G401.6 (cell line): Measurements from ENCODE around the gene IFTAP.
A peak's percentile ranks its signal among the peaks of the same experiment; 100 is the strongest.

Source experiments
- FAIRE-seq: peaks from 2 replicates; lab custom pipeline; 2012; peaks lifted over from hg19 to GRCh38; lab: Jason Lieb, UNC

The IFTAP gene

DNA sequence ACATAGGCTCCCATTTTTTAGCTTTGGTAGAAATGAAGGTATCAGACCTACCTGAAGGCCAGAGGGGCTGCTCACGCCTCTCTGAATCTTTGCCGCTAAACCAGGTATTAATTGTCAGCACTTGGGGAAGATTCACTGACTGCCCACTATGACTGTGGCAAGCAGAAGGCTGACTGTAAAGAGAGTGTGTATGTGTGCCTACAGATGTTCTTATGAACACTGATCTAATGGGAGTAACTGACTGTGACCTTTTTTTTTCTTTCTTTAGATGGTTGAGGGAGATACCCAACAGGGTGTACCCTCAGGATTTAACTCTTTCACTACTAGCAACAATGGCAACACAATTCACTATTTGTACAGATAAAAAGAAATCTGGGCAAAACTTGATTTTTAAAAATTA, 3.7 kb downstream of the IFTAP start, which contains the start of gene RAG2:
Gene RAG2, minus strand, starts transcription at position 186 of the 400 bp plus-strand sequence. CDS start 4,068 bp downstream, outside the sequence.
- no peak for FAIRE-seq

DNA sequence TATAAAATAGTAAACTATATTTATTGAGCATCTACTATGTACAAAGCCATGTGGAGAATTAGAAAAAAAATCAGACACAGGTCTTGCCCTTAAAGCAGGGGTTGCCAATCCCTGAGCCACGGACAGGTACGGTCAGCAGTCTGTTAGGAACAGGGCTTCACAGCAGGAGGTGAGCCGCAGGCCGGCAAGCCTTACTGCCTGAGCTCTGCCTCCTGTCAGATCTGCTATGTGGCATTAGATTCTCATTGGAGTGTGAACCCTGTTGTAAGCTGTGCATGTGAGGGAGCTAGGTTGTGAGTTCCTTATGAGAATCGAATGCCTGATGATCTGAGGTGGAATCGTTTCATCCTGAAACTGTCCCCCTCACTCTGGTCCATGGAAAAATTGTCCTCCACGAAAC, 5.9 kb downstream of the IFTAP start:
- FAIRE-seq, result no peak

DNA sequence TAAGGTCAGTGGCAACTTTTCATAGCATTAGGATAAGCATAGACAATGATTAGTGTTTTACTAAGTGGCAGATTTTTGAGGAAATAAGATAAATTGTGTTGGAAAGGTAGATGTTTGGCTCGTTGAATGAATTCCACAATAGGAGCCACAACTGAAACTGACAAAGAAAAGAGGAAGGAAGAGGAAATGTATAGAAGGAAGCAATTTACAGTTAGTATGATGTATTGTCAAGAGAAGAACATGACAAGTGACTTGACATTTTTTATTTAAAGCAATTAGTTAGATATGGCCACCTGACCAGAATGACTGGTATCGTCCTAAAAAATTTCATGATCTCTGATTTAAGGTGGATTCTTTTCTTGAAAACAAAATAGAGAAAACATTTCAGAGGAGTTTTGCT, 6.9 kb downstream of the IFTAP start:
- no peak for FAIRE-seq

DNA sequence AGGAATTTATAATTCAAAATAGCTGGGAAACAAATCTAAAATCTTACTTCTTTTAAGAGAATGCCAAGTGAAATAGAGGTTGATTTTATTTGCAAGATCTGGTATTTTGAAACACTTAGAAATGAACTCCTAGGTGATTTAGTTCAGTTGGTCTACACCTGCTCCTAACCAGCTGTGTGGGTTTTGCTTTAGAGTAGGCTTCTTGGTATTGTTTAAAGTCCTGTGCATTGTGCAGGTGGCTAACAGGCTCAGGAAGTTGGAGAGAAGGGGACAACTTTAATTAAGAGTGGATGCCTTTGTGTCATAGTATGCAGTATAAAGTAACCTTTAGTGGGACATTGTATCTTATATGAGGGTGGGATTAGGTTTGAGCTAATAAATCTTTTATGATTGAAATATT, 7.8 kb downstream of the IFTAP start:
- no peak for FAIRE-seq

DNA sequence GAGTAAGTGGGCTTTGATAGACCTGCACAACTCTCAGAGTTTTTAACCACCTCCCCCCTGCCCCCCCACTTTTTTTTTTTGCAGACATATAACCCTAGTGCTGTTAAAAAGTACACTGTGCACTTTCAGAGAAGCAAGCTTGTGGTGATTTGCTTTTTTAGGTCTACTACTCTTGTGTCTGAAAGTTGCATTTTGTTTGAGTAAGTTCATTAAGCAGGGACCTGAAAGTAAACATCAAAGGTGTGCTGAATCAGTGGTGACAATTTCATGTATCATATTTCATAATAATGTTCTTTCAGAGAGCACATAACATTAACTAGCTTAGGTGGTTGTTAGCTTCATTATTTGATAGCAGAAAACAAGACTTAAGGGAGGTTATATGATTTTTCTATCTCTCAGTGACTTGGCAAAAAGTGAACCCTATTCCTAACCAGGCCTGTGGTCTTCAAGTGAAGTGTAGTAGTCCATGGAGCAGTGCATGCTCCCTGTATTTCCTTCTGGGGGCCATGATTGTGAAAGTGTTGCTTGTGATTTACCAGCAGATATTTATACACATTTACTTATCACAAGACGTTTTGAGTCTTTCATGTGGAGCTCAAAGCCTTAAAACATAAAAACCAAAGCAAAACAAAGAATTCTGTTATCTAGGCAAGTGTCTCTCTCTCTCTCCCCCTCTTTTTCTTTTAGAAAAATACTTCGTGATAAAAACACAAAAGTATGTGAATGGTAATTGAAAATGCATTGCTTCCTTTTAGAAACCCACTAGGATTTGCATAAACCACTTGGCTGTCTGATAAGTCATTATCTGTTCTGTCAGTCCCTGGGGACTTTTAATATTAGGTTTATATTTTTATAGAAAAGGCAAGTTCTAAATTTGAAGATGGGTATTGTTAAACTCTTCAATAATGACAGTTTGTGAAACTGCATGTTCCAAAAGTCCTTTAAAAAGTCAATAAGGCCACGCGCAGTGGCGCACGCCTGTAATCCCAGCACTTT, 11.2 kb downstream of the IFTAP start:
- no peak for FAIRE-seq

DNA sequence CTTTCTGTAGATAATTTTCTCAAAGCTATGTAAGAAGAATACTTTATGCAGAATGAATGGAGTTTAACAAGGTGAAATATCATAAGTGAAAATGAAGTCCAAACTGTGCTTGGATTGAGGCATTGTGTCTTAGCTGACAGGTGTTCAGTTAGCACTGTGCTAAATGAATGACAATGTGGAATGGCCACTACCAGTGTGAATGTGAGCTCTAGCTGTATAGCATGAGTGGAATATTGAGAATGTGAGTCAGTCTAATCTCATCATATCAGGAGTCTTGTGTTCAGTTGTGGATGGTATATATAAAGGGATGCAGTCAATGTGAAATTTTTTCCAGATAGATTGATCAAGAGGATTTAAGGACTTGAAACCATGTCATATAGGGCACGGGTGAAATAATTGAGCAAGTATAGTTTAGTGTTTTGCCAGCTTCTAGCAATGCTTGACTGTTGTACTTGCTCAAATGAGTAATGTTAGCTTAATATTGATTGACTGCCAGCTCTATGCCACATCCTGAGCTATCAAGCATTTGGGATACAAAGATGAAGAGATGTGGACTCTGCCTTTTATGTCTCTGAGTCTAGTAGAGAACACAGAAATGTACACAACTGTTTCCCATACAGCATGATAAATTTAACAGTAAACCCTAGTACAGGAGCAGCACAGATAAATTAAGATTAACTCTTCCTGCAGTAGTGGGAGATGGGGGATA, 14.3 kb downstream of the IFTAP start:
- no peak for FAIRE-seq

DNA sequence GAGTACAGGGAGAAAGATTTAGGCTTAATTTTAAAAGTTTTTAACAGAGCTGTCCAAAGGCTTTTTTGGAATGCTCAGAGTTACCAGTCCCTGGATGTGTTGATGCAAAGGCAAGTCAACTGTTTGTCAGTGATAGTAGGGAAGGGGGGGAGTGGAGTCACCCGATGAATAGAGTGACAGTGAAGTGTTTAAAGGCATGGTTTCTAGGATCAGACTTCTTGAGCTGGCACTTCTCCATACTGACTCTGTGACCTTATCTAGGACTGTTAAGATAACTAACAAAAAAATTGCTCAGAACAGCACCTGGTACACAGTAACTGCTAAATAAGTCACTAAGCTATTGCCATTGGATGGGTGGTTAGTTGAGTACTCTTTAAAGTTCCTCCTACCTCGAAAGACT, 15.1 kb downstream of the IFTAP start:
- no peak for FAIRE-seq

DNA sequence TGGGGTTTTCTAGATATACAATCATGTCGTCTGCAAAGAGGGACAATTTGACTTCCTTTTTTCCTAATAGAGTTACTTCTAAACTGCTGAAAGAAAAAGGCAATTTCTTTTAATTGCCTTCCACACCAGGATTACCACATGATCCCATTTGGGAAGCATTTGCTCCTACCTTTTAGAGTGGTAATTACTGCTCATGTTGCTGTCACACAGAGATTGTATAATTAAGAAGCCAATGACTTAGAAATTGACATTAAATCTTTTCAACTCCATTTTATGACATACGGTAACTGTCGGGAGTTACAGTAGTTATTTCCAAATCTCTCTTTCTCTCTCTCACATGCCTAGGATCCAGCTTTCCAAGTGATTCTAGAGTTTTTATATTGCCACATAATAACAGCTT, 21.5 kb downstream of the IFTAP start:
- FAIRE-seq, result no peak

DNA sequence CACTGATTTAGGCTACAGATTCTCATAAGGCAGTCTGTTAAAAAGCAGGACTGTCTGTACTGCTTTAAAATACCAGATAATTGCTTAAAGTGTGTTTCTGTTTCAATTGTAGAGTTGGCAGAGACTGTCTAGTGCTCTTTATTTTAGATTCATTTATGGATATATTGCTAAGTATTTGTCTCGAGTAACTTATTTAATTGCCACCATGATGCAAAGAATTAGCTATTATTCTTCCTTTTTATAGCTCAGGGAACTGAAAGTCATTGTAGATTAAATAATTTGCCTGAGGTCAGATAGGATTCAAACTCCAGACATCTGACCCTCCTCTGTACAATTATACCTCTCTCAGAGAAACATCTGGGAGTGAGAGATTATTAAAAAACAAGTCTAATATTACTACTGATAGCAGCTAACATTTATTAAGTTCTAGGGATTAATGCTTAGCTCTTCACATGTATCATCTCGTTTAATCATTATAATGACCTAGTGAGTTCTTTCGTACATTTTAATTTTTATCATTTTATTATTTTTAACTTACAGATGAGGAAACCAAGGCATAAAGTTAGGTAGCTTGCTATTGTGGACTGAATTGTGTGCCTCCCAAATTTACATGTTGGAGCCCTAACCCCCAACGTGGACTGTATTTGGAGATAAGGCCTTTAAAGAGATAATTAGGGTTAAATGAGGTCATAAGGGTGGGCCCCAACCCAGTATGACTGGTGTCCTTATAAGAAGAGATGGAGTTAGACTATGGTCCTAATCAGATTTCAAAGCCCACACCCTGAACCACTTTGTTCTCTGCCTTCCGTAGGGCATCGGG, 23.5 kb downstream of the IFTAP start:
- FAIRE-seq, result no peak

DNA sequence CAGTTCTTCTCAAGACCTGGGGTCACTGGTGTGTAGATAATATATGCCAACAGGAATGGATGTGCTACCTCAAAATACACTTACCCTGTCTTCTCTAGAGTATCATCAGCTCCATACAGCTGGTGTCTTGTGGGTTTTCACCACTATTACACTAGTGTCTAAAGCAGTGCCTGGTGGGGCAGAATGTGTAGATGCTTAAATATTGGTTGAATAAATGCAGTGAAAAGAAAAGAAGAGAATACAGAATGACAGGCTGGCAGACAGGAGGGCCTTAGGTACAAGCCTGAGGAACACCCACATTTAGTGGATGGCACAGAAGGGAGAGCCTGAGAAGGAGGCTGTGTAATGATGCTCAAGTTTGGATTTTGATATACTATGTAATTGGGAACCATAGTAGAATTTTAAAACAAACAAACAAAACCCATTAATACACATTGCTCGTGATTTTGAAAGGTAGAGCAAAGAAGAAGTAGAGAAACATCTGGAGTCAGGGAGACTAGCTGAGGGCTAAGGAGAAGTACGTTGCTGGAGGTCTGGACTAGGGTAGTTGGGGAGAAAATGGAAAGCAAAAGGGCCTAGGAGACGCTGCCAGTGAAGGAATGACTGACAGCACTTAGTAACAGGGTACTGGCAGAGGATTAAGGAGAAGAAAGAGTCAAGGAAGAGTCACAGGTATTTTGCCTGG, 24.2 kb downstream of the IFTAP start:
- no peak for FAIRE-seq

DNA sequence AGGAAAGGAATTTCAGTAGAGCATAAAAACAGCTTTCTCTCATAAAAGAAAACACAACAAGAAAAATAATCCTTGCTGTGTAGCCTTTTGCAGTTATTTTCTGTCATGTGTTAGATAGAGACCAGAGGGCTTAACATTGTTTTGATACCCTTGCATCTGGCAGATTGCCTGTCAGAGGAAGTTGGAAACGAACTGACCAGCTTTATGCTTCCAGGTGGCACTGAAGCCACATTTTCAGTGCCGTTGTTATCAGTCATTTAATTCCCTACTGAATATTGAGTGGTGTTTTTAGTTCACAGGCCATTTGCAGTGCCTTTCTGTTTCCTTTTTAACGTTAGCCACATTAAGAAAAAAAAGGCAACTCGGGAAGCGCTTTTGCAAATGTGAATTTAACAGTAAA, 25.2 kb downstream of the IFTAP start:
- FAIRE-seq, result no peak

DNA sequence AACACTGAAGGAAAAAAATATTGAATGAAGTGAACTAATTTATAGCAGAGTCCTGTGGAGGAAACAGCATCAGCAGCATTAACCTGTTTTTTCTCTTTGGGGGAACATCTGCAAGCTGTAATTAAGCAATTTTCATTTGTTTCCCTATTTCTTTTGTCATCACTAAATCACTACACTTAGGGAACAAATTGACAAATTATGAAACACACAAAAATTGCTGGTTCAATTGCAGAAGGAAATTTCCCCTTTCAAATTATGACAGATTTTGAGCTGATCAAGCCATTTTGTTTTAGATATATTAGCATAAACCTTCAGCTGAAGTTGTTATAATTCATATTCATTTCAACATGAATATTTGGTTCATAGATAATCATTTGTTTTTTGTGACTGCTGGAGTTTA, 25.9 kb downstream of the IFTAP start:
- no peak for FAIRE-seq

DNA sequence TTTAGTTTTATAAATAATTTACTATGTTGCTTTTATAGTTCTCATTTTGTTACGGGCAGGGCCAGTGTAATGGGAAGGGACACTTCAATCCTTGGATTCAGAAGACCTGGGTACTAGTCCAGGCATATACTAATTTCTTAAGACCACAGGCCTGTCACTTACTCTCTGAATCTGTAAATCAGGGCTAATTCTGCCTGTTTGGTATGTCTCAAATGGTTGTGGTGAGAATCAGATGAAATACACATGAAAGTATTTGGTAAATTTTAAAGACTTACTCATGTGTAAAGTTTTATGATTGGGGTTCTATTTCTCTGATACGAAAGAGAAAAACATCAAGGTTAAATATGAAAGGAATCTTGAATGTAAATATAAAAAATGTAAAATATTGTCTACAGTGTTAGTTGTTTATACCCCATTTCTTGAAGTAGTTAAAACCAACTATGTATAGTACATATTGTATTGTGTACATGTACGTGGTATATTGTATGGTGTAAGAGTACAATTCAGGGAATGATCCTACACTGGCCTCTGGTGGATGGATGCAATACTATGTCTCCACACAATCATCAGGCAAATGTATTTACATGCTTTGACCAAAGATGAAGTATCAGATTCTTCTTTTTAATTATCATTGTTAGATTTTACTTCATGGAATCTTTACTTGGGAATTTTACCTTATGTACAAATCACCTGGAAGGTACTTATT, 28.3 kb downstream of the IFTAP start:
- peak; percentile 70 for FAIRE-seq

DNA sequence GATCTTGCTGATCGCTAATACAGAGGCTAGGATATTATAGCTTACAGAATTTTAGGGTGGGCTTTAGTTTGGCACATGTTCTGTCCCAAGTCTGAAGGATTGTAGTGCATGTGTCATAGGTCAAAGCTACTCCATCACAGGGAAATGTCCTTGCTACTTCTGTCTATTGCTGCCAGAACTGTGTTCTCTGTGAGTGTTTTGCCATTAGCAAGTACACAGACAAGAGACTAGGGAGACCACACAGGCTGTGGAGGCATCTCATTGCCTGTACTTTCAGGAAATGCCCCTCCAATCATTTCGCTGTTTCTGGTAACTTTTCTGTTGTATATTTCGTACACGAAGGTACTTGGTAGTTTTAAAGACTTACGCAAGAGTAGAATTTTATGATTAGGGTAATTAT, 29.2 kb downstream of the IFTAP start:
- FAIRE-seq, result no peak

DNA sequence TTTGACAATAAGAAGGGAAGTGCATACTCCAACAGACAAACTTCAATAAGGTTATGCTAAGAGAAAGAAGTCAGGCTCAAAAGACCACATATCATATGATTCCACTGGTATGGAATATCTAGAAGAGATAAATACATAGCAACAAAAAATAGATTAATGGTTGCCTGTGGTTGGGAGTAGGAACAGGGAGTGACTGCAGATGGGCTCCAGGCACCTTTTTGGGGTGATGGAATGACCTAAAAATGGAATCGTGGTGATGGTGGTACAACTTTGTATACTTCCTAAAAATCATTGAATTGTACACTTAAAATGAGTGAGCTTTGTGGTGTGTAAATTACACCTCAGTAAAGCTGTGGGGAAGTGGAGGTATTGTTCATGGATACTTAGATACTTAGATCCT, 32.7 kb downstream of the IFTAP start:
- FAIRE-seq, result no peak

DNA sequence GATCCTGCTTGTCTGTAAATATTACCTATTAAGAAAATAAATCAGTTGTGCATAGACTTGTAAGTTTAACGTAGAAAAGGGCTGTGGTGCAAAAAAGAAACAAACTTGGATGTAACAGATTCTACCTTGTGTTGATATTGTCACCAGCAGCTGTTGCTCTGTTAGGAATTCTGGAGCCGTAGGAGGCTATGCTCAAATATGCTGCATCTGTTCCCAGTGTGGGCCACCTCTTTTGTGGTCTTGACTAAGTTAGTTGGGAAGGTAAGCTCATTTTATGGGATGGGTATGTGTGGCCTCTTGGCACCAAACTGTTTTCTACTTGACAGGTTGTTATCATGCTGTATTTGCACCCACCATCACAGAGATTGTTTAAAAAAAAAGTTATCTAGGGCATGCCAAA, 33.2 kb downstream of the IFTAP start:
- no peak for FAIRE-seq

DNA sequence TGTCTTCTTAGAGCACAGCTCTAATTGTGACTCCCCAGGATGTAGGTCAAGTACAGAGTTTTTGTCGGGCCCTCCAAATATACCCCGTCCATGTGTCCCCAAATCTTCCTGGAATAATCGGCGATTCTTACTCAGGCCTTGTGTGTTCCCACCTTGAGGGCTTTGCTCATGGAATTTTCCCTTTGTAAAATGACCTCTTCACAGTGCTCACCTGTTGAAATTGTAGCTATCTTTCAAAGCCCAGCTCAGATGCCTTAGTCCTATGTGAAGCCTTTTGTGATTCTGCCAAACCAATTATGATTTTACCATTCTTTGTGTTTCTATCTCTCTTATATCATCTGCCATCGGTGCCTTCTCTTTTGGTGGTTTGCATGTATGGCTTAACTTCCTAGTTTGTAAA, 33.8 kb downstream of the IFTAP start:
- FAIRE-seq, result no peak

DNA sequence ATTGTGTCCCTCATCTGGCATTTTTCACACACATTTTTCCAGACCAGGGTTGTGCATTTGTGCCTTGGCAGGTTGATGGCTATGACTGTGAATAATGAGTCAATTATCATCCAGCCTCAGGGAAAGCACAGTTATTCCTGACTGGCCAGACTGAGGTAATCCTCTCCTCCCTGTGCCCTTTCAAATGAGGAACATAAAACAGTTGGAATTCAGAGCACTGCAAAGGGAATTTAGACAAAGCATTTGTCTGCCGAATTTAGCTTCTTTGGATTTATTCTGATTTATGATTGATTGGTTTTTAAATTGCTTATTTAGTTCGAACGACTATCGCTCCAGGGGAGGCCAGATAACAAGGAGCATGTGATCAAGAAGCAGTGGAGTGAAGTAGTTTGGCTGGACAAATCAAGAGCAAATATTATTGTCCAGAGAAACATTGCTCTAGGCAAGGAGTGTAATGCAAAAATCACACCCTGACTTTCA, 34.5 kb downstream of the IFTAP start:
- no peak for FAIRE-seq

DNA sequence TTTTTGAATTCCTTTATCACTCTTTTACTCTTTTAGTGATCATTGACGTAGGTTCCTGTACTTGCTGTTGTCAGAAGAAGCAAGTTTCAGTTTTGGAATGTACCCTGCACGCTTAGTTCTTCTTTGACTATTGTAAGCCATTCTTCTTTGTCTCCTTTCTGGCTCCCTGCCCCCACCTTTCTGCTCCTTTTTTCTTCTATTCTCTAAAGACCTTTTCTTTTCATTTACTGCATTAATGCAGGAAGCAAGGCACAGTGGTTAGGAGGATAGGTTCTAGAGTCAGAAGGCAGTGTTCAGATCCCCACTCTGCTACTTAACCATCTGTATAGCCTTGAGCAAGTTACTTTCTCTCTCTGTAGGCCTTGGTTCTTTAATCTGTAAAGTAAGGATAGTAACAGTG, 37.5 kb downstream of the IFTAP start:
- no peak for FAIRE-seq

DNA sequence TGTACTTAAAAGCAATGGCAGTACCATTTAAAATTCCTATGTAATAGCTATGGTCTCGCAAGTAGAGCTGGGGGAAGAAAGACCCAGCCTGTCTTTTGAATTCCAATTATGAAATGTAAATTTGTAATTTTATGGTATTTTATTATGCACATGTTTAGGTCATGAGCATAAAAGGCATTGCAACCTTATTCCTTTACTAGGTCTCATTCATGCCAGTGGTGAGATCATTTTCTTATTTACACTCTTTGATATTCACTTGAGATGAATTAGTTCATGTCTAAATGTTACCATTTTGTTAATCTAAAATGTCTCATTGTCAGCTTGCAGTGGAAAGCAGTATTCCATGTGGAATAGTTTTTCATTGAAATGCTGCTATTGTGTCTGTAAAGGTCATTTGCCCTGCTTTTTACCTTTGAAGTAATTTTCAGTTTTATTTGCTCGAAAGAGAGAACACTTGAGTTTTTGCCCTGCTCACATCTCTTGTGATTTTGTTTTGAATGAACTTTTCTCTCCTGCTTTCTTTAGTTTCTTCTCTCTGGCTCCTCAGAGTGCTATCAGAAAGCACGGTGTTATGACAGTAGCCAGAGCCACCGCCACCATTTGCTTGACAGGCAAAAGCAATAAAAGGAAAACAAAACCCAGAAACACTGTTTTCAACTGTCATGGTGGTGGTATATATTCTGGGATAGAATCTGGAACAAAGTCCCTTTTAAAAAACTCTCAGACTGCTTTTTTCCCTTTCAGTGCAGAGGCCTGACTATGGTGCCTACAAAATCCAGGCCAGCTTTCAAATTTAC, 41.0 kb downstream of the IFTAP start:
- FAIRE-seq, result no peak
